AML-193 (cell line): ENCODE results near the gene NEURL1B.
"Not testable (repeated sequence)": the region's sequence is repeated elsewhere in the genome, so short reads cannot be mapped to it uniquely, and the experiment has no call there.

ENCODE experiments used
- DNase-seq, 2 experiments: peaks; one replicate each; lab custom pipeline; 2025; lab: John Stamatoyannopoulos, UW

NEURL1B gene

DNA sequence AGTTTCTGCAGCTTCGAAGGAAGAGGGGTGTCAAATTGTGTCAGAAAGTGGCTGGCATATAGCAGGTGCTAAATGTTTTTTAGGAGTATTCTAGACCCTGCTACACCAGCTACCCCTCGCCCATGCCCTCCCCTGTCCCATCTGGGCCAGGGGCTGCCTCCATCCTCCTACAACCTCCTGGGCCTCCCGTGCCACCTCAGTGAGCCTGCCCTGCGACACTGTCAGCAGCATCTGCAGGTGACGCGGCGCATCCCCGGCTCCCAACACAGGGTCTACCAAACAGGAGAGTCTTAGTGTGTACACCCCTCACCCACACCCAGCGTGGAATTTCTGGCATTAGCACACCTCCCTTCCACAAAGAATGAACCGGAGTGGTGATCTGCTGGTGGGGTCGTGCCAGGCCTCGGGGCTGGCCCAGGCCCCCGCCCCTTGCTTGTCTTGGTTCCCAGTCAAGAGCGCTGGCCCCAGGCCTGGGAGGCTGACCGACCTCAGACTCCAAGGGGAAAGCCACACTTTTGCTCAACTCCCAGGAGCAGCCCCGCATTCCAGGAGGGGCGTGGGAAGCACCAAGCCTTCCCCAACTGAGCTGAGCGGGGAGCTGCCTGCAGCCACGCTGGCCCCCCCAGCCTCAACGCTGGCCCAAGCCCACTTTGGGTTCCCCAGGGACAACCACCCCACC lies 55.2 kb downstream of the NEURL1B start:
- DNase-seq = no peak

DNA sequence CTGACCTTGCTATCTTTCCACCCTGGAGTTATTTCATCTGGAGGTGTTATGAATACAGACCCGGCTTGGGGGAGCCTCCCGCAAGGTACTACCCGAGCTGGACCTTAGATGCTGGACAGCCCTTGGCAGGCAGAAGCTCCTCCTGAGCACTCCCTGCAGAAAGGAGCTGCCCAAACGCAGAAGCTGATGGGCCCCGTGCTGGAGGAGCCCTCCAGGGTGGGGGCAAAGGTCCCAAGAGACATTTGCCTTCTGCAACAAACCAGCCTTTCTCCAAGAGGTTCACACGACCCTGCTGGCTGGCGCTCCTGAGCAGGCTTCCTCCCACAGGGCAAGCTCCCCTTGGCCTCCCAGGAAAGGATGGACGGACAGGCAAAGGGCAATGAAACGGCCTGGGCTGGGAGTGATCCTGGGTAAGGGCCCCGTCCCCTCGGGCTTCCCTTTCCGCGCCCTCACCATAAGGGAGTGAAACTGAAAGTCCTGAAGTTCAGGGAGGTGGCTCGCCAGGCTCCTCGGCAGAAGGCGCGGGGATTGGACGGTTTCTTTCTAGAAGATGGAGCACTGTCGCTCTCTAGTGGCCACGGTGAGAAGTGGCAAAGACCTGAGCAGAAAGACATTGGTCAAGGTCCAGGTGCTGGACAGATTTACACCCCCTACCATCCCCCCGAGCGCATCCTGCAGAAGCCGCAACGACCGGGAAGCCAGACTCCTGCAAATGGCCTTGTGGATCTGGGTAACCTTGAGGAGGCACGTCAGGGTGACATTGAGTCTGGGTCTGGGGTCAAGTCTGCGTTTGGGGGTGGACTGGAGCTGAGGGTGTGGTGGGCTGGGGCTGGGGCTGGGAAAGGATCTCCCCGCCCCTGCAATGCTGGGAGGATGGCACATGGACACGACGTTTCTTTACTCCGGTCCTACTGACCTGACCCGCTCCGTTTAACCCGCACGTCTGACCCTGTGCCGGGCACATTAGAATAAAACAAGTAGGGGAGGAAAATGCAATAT lies 56.4 kb downstream of the NEURL1B start:
- peak; percentile 82 for DNase-seq

DNA sequence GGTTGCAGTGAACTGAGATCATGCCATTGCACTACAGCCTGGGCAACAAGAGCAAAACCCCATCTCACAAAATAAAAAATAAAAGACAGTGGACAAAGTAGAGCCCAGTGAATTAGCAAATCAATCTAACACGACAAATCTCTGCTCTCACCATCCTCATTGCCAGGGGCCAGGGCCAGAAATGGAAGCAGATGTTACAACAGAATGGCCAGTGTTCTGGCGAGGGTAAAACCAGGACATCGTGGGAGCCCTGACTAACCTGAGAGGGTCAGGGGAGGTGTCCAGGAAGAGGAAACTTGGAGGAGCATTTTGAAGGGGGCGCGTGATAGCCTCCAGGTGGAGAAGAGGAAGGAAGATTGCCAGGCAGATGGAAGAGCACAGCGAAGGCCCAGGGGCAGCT lies 58.4 kb downstream of the NEURL1B start:
- no peak for DNase-seq

DNA sequence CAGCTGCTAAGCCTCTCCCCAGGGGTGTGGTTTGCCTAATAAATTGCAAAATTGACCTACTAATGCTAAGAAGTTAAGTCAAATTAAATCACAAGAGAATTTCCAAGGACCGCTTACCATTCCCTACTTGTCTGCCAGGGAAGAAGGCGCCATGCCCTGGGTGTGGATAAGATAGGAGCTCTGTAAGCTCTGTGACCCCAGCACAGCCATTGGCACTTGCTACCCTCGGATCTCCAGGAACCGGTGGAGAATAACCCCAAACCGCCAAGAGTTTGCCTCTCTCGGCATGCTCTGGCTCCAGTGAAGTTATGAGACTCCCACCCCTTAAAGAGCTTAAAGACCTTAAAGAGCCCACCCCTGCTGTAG lies 58.9 kb downstream of the NEURL1B start:
- no peak for DNase-seq

DNA sequence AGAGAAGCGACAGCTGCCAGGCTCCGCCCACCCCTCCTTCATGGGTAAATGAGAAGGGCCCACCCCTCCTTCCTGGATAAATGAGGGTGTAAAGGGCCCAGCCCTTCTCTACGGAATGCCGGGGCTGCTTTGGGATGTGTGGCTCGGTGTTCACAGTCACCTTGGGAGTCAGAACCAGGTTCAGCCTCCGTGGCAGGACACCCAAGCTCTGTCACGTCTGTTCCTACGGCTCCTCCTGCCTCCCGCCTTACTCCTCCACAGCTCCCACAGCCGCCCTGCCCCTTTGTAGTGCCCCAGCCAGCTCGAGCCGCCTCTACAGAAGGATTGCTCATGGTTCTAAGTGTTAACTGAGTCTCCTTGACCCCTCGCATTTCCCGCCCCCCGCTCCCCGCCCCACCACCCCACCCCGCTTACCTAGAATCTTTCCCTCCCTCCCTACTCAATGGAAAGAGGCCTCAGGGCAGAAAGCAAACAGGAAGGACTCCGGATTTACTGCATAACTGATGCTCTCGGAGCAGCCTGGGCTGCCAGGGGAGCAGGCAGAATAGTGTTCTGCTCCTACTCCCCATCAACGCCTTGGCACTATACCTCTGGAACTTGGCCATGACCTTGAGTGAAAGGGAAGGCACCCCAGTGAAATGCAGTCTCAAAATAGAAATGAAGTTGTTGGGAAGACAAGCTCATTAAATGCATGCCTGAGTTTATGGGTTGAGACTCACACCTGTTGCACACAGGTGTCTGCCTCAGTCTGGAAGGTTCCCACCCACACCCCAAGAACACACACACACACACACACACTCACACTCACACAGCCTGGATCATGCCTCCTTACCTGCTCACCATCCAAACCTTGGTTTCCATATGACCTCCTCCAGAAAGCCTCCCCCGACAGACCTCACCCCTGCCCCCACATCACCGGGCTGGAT lies 59.6 kb downstream of the NEURL1B start:
- DNase-seq = no peak

DNA sequence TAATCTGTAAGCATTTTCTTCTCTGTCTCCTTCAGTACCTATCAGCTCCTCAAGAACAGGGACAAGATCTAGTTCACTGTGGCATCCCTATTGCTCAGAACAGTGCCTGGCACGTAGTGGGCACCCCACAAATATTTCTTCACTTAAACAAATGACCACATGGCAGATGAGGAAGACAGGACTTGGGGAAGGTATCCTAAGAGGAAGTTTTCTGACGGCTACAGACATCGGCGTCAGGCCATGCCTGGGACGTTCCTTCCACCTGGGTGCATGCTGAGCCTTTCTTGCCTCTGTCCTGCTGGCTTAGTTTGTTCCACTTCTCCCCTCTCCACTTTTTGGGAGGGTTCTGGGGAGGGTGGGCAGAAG lies 60.2 kb downstream of the NEURL1B start:
- no peak for DNase-seq

DNA sequence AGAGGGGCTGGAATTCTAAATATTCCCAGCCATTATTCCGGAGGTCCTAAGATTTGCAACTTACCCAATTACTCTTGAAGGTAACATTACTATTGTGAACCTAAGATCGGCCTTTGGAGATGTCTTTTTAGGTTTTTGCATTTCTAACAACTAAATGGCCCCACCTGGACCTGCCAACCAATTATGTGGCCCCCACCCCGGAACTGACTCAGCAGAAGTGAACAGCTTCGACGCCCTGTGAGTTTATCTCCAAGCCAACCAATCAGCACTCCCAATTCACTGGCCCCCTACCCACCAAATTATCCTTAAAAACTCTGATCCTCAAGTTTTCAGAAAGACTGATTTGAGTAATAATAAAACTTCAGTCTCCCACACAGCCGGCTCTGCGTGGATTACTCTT lies 62.9 kb downstream of the NEURL1B start:
- DNase-seq = no peak

DNA sequence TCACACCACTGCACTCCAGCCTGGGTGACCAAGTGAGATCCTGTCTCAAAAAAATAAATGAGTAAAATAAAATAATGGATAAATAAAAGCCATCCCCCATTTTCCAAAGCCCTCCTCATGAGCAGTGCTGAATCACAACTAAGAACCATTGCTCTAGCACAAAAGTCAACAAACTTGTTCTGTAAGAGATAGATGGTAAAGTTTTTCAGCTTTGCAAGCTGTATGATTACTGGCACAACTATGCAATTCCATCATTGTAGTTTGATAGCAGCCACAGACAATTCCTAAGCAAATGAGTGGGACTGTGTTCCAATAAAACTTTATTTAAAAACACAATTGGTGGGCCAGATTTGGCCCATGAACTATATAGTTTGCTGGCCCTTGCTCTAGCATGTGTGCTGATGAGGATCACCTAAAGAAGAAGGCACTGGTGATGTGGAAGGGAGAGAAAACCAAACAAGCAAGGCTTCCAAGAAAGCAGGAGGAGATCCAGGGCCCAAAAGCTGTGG lies 64.6 kb downstream of the NEURL1B start:
- DNase-seq = no peak

DNA sequence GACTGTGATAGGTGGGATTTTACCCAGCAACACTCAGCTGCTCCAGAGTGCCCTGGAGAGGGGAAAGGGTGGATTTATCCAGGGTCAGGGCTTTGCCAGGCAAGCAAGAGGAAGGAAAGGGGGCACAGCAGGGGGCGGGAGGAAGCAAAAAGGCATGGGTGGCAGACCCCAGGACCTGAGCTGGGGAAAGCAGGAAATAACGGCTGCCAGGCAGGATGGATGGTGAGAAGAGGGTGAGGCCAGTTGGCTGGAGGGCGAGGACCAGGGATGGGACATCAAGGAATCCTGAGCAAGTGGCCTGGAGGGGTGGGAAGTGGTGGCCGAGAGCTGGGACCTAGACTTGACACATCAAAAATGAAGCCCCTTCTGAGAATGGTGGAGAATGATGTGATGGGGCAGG lies 65.7 kb downstream of the NEURL1B start:
- no peak for DNase-seq

DNA sequence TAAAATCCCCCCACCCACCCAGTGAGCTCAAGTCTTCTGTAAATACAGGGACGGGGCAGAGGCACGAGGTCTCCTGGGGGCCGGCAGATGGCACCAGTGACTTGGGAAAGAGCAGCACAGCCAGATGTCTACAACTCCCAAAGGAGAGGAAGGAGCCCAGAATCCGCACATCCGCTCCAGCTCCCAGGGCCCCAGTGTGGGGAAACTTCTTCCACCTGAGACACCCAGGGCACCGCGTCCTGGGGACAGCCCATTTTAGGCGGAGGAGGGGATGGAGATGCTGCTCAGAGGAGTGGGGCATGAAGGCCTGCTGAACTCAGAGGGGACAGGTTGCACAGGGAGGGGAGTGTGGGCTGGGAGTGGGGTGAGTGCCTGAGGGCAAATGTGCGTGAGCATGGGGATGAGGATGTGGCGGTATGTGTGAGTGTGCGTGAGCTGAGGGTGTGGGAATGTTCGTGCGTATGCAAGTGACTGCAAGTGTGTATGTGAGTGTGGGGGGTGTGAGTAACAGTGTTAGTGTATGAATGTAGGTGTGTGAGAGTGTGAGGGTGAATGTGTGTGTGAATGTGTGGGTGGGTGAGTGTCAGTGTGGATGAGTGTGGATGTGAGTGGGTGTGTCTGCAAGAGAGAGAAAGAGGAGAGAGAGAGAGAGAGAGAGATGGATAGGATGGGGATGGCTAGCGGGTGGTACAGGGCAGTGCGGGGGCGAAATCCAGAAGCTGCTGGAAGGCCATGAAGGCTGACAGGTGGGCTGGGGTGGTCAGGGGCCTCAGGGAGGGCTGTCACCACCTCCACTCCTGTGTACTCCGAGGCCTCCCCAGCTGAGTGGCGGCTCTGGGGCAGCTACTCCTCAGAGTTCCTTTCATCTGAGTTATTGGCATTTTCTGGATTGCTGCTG lies 66.5 kb downstream of the NEURL1B start:
- no peak for DNase-seq

DNA sequence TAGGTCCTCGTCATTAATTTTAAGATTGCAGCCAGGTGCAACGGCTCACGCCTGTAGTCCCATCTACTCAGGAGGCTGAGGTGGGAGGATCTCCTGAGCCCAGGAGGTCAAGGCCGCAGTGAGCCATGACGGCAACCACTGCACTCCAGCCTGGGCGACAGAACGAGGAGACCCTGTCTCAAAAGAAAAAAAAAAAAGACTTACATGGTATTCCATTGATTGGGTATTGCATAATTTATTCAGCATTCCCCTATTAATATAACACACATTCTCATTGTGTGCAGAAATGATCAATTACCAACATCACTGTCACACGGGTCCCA lies 67.1 kb downstream of the NEURL1B start:
- DNase-seq = no peak

DNA sequence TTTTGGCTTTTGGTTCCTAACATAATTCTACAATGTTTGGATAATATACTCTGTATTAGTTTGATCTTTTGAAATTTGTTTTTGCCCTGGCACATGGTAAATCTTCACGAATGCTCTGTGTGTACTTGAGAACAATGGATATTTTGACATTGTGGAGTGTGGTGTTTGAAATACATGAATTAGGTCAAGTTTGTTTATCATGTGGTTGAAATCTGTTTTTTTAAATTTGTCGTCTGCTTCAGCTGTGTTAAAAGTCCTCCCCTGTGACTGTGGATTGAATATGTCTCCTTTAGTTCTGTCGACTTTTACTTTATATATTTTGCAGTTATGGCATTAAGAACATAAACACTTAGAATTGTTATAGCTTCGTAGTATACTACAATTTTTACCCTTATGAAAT lies 69.6 kb downstream of the NEURL1B start:
- DNase-seq = no peak

DNA sequence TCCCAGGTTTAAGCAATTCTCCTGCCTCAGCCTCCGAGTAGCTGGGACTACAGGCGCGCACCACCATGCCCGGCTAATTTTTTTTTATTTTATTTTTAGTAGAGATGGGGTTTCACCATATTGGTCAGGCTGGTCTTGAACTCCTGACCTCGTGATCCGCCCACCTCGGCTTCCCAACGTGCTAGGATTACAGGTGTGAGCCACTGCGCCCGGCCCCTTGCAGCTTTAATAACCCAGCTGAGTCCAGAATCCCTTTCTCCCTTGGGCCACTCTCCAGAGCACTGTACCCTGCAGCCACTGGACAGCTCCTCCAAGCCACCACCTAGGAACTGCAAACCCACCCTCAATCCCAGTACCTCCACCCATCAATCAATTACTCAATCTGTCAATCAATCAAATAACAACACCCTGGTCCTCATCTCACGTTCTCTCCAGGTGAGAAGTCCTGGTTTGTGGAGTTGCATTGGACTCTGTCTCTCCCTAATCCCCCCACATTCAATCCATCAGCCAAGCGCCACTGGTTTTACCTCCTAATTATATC lies 70.3 kb downstream of the NEURL1B start:
- DNase-seq = not testable (repeated sequence)

DNA sequence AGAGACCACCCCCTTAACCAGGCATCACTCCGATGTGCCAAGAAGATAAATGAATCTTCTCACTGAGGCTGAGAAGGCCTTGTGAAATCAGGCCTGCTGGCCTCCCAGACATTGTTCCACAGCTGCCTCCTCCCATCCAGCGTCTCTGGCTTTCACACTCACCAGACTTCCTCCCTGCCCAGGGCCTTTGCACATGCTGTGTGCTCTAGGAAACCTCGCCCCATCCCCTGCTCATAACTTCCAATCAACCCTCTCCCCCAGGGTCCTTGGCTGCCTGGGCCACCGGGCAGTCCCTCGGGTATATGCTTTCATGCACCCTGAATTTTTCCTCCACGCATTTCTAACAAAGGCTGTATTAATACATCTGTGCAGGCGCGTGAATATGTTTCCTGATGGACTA lies 71.5 kb downstream of the NEURL1B start:
- DNase-seq = no peak

DNA sequence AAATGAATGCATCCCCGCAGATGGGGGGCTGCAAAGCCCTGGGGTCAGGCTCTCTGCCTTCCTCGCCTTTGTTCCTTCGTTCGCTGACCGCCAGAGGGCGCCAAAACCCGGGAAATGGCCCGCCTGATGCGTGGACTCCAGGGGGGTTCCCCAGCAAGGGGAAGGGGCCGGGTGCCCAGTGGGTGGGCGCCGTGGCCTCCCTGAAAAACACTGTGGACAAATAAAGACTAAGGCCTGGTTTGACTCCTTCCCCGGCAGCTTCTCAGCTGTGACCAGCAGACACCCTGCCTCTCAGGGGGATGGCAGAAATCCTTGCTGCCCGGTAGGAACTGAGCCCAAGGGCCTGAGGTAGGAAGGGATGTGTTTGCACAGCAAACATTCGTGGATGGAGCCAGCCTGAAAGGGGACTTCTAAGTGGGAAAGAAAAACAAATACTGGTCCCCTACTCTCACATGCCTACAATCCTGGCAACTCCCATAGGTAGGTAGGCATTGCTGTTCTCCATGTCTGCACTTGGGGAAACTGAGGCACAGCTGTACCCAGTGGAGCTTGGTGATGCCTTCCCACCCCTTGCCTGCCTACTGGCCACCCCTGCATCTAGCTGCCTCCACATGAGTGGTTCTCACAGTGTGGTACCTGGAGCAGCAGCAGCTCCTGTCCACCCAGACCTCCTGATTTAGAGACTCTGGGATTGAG lies 72.2 kb downstream of the NEURL1B start:
- DNase-seq = peak in 1 of 2 experiments; percentile 12

DNA sequence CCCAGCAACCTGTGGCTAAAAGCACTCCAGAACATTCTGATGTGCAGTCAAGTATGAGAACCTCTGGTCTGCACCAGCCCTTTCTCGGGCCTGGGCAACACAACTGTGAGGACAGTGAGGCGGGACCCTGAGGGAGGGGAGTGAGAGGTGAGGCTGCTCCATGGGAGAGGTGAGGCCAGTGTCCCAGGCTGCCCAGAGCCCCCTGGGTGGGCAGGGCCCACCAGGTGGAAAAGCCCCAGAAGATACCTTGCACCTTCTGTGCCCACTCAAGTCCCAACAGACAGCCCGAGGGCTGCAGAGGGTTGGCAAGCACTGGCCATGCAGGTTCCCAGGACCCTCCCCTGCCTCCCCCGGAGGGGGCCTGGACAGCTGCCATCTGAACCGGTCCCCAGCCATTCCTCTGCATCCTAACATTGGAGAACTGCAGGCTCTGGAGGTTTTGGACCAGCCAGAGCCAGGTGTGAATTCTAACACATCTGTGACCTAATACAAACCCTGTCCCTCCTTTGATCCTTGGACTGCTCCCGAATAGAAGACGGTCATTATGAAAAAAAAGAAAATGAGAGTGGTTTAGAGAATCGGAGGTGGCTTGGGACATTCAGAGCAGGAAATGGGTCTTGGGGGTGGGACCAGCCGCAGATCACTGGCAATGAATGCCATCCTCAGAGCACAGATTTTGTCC lies 72.9 kb downstream of the NEURL1B start:
- DNase-seq = no peak

DNA sequence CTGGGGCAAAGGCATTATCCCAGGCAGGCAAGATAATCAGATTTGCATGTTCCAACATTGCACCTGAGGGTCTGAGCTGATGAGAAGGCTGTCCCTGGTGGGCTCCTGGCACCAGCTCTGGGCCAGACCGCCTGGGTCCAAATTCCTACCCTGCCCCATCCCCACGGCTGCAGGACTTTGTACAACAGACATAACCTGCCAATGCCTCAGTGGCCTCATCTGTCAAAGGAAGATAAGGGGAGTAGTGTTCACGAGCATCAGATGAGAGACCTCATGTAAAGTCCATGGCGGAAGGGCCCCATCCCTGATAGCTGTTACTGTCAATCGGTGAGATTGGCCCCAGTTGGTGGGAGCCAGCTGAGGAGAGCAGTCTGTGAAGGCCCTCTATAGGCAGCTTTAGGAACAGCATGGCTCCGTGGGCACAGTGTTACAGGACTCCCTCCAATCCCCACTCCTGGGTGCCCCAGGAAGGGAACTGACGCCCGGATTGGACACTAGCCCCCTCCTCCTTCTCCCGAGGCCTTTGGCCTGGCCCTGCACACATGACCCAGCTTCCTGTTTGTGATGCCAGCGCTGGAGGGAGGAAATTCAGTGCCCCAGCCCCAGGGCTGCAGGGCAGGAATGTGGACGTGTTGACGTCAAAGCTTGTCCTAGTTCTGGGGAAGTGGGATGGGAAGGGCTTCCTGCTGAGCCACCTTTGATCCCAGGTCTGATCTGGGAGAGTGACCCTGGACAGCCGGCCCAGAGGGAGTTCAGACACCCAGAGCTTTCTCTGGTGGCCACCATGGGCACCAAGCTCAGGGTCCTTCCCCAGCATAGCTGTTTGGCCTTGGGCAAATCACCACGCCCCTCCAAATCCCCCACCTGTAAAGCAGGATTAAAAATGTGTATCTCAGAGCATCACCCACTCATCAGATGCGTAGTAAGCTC lies 73.7 kb downstream of the NEURL1B start:
- peak; percentile 46 to 53 for DNase-seq

DNA sequence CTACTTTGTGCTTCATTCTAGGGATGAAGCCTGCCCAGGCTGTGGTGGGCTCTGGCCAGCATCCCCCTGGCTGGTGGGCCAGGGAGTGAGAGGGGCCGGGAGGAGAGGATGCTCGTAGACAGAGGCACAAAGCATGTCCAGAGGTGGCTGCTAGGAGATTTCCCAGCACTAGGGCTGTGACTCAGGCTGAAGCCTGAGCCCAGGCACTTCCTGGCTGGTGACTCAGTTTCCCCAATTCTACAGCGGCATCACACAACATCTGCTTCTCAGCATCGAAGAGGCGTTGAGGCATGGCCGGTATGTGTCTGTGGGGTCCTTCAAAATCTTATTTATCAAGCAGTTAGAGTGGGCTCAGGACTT lies 74.3 kb downstream of the NEURL1B start:
- no peak for DNase-seq
